ENCODE data around the gene ZNF548. TPM values are rescaled to one million over a fixed set of nuclear protein-coding genes. Genes with fewer than 3 reads are reported as not detected.
"Not testable (repeated sequence)": the region's sequence is repeated elsewhere in the genome, so short reads cannot be mapped to it uniquely, and the experiment has no call there.

Gene ZNF548
- total RNA-seq, 2 donors from 2014 or later: 6.6 to 7.5 TPM

DNA sequence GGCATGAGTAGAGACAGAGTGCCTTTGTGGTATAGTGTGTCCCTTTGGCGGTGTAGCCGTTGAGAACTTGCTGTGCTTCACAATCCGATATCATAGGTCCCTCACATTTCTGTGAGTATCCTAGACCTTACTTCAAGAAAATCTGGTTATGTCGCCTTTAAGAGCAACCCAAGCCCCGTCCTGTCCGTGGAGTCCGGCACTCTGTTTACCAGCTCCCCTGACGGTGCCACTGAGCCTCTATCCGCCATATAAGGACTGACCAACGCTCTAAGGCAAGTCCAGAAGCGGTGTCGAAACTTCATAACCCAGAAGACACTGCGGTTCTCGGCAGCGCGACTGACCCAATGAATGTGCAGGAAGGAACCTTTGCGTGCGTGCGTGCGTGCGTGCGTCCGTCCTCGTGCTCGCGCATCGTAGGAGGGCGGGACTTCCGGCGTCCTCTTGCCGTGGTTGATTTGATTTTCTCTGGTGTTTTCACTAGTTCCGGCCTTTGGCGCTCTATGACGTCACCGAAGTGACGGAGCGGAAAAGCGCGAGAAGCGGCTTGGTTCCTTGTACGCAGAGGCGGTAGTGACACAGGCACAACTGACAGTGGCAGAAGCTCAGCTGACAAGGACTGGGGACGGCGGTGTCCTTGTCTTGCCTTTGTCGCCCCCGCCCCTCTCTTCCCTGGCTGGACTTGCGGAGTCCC is 26.5 kb upstream of the ZNF548 start, which contains the start of the genes TRAPPC2B and ZNF547:
TRAPPC2B (plus strand) TSS at position 555 of the 691 bp plus-strand sequence. CDS start 1,283 bp downstream, outside the sequence.
ZNF547 (plus strand) TSS at position 555 of the 691 bp plus-strand sequence. CDS start 5,005 bp downstream, outside the sequence.
- H3K36me3 ChIP-seq (replicated peaks in 1 of 2; ENCODE audit: insufficient read depth in 1 of 2, low read depth in 2 of 2): no peaks in the 10 kb centered on the region
- TF ChIP-seq POLR2A (IDR thresholded peaks at IDR 0.05): peak in 2 of 3 donors; percentile 61 to 74
- TF ChIP-seq, protein P1, sequence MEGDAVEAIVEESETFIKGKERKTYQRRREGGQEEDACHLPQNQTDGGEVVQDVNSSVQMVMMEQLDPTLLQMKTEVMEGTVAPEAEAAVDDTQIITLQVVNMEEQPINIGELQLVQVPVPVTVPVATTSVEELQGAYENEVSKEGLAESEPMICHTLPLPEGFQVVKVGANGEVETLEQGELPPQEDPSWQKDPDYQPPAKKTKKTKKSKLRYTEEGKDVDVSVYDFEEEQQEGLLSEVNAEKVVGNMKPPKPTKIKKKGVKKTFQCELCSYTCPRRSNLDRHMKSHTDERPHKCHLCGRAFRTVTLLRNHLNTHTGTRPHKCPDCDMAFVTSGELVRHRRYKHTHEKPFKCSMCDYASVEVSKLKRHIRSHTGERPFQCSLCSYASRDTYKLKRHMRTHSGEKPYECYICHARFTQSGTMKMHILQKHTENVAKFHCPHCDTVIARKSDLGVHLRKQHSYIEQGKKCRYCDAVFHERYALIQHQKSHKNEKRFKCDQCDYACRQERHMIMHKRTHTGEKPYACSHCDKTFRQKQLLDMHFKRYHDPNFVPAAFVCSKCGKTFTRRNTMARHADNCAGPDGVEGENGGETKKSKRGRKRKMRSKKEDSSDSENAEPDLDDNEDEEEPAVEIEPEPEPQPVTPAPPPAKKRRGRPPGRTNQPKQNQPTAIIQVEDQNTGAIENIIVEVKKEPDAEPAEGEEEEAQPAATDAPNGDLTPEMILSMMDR (IDR thresholded peaks at IDR 0.05): no peak
- intact Hi-C loops (cut with DNase I): no loop called here
- 1% methylated on average over 36 to 47 of the region's 47 CpGs for WGBS, 2 donors
- peaks cover 12% of the 10 kb centered on the region for H3K4me1 ChIP-seq
- peak within 1 kb of the TSS; percentile 31 to 63 for H3K4me3 ChIP-seq
- peaks cover 0 to 18% (median 0%) of the 10 kb centered on the region in 3 donors for H3K9me3 ChIP-seq
- ATAC-seq (peak; percentile 100), DNase-seq (peak; percentile 98 to 99 (median 98))
- H3K27me3 ChIP-seq: no peaks in the 10 kb centered on the region
- H3K27ac ChIP-seq: peak within 1 kb of the TSS; percentile 71 to 86 (median 78)

DNA sequence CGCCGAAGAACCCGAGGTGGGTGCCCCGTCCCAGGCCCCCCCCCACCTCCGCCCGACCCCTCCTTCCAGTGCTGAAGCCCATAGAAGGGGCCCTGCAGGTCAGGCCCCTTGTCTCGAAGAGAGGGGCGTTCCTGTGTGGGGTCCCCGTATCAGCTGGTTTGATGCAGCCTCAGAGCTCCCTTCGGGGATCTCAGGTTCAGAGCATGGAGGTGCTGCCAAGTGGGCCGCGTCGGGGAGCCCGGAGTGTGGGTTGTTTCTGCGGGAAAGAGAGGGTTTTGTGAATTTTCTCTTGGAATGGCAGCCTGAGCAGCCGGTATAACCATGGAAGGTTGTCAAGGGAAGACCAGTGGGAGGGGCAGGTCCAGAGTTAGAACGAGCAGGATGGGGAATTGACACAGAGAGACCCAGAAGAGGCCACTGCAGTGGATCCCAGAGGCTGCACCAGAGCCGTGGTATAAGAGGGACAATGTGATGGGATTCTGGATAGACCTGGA is 25.9 kb upstream of the ZNF548 start:
- Histone ChIP-seq H3K4me3 (peak overlapping the region; percentile 31 to 63), H3K36me3 (replicated peaks in 1 of 2; ENCODE audit: insufficient read depth in 1 of 2, low read depth in 2 of 2) (no peaks in the 10 kb centered on the region), H3K27ac (peak overlapping the region; percentile 71 to 86 (median 78)), H3K4me1 (peaks cover 12% of the 10 kb centered on the region), H3K9me3 (peaks cover 0 to 12% (median 0%) of the 10 kb centered on the region in 3 donors), H3K27me3 (no peaks in the 10 kb centered on the region)
- no peak for TF ChIP-seq POLR2A (IDR thresholded peaks at IDR 0.05)
- TF ChIP-seq, protein P1 (IDR thresholded peaks at IDR 0.05): no peak
- intact Hi-C loops (cut with DNase I): no loop called here
- no peak for DNase-seq
- no peak for ATAC-seq
- 1 to 3% methylated on average over 10 to 18 of the region's 18 CpGs for WGBS, 2 donors

DNA sequence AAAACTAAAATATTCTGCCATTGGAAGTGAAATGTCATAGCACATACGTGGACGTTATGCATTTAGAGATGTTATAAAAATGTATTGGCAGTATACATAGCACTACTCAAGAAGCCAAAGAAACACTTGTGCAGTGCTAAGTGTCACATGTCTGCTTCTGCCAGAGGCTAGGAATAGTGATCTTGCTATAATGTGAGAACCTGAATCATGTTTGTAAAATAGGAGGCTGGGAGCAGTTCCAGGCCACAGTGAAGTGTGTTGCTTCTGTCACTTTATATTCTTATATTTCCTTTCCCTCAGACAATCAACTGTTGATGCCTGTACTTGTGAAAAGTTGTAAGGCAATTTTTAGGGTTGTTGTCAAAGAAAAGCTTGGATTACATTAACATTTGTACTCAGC is 22.9 kb upstream of the ZNF548 start:
- intact Hi-C loops (cut with DNase I): no loop called here
- H3K36me3 ChIP-seq (replicated peaks in 1 of 2; ENCODE audit: insufficient read depth in 1 of 2, low read depth in 2 of 2): no peaks in the 10 kb centered on the region
- TF ChIP-seq POLR2A (IDR thresholded peaks at IDR 0.05): no peak
- TF ChIP-seq, protein P1 (IDR thresholded peaks at IDR 0.05): no peak
- 91 to 97% methylated on average over 2 of the region's 2 CpGs for WGBS, 2 donors
- H3K27me3 ChIP-seq: no peaks in the 10 kb centered on the region
- peaks cover 12% of the 10 kb centered on the region for H3K4me1 ChIP-seq
- DNase-seq (no peak), ATAC-seq (no peak)
- no peak overlapping the region for H3K27ac ChIP-seq
- no peak overlapping the region for H3K4me3 ChIP-seq
- peaks cover 0 to 6% (median 0%) of the 10 kb centered on the region in 3 donors for H3K9me3 ChIP-seq

DNA sequence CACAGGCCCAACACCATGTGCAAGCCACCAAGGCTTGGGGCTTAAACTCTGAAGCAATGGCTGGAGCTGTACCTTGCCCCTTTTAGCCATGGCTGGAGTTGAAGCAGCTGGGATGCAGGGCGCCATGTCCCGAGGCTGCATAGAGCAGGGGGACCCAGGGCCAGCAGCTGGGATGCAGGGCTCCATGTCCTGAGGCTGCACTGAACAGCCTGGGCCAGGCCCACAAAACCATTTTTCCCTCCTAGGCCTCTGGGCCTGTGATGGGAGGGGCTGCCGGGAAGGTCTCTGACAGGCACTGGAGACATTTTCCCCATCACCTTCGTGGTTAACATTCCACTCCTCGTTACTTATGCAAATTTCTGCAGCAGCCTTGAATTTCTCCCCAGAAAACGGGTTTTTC is 15.5 kb upstream of the ZNF548 start:
- peaks cover 0 to 4% of the 10 kb centered on the region in 2 donors for H3K36me3 ChIP-seq (replicated peaks in 1 of 2; ENCODE audit: insufficient read depth in 1 of 2, low read depth in 2 of 2)
- H3K9me3 ChIP-seq: peaks cover 0 to 20% (median 0%) of the 10 kb centered on the region in 3 donors
- no peak overlapping the region for H3K27ac ChIP-seq
- H3K27me3 ChIP-seq: no peaks in the 10 kb centered on the region
- DNase-seq (no peak), ATAC-seq (no peak)
- H3K4me1 ChIP-seq: no peaks in the 10 kb centered on the region
- intact Hi-C loops (cut with DNase I): no loop called here
- no peak overlapping the region for H3K4me3 ChIP-seq
- WGBS, 2 donors: 88 to 96% methylated on average over 4 to 6 of the region's 6 CpGs
- no peak for TF ChIP-seq POLR2A (IDR thresholded peaks at IDR 0.05)
- TF ChIP-seq, protein P1 (IDR thresholded peaks at IDR 0.05): no peak

DNA sequence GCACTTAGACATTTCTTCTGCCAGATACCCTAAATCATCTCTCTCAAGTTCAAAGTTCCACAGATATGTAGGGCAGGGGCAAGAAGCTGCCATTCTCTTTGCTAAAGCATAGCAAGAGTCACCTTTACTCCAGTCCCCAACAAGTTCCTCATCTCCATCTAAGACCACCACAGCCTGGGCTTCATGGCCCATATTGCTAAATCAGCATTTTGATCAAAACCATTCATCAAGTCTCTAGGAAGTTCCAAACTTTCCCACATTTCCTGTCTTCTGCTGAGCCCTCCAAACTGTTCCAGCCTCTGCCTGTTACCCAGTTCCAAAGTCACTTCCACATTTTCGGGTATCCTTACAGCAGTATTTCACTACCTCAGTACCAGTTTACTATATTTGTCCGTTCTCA is 15.0 kb upstream of the ZNF548 start:
- DNase-seq; H3K36me3 ChIP-seq (replicated peaks in 1 of 2; ENCODE audit: insufficient read depth in 1 of 2, low read depth in 2 of 2); ATAC-seq: not testable (repeated sequence)

More for the DNA sequence above, 15.0 kb upstream of the ZNF548 start:
- H3K27ac ChIP-seq; H3K4me1 ChIP-seq; H3K27me3 ChIP-seq; intact Hi-C loops (cut with DNase I); H3K4me3 ChIP-seq: not testable (repeated sequence)
- 93 to 98% methylated on average over 2 of the region's 2 CpGs for WGBS, 2 donors
- peaks cover 0 to 20% (median 0%) of the 10 kb centered on the region in 3 donors for H3K9me3 ChIP-seq
